Activated B cell treated with CpG ODN at 0.5 μM for 24 hours (primary cell): Measurements from ENCODE around the gene TAGAP. TPM values are rescaled to one million over a fixed set of nuclear protein-coding genes. Genes with fewer than 3 reads are reported as not detected.

ENCODE experiments used
- ATAC-seq: fragments of 200-7000 bp; cut with Tn5 transposase; one replicate; pipeline ENCODE4 v1.10.0; 2021; ENCODE audit warnings: low read depth, mild to moderate bottlenecking, moderate library complexity
- CTCF ChIA-PET: fragments of 350-600 bp; sonication (Branson Sonifier 250); formaldehyde crosslinking; loops from one replicate; lab custom pipeline; 2021; ENCODE audit warnings: antibody characterized with exemption; lab: Charles Lee
- POLR2A ChIA-PET: fragments of 350-600 bp; sonication (Branson Sonifier 250); formaldehyde crosslinking; loops from one replicate; lab custom pipeline; 2021; ENCODE audit warnings: antibody characterized with exemption; lab: Charles Lee
- DNase-seq: peaks from one replicate; pipeline ENCODE4 v3.0.0; 2022
- H3K27ac Mint-ChIP-seq: one replicate; pipeline ENCODE4 v1.8.0; 2020; ENCODE audit warnings: mixed read lengths
- H3K27me3 Mint-ChIP-seq: one replicate; pipeline ENCODE4 v1.8.0; 2021; ENCODE audit warnings: mixed read lengths
- H3K36me3 Mint-ChIP-seq: one replicate; pipeline ENCODE4 v1.8.0; 2021; ENCODE audit warnings: low read depth, mixed read lengths
- H3K4me1 Mint-ChIP-seq: one replicate; pipeline ENCODE4 v1.8.0; 2021; ENCODE audit warnings: mixed read lengths
- H3K4me3 Mint-ChIP-seq: one replicate; pipeline ENCODE4 v1.8.0; 2020; ENCODE audit warnings: mild to moderate bottlenecking, mixed read lengths
- H3K9me3 Mint-ChIP-seq: one replicate; pipeline ENCODE4 v1.8.0; 2020; ENCODE audit warnings: mixed read lengths
- intact Hi-C: fragments of 100-400 bp; cut with micrococcal nuclease; formaldehyde crosslinking; loops from one replicate; pipeline ENCODE4 v1.15.1; 2024
- total RNA-seq: library from RNA; stranded (reverse); gene quantifications from 2 replicates; pipeline ENCODE4 v1.2.3, GENCODE V29; 2022
- TF ChIP-seq, protein P1 (sequence below): fragments of 200-600 bp; IDR thresholded peaks from one replicate; pipeline ENCODE4 v1.8.0; 2022; ENCODE audit warnings: antibody characterized with exemption, mild to moderate bottlenecking

TAGAP gene
- total RNA-seq, 1 donor from 2014 or later = 129 TPM

DNA sequence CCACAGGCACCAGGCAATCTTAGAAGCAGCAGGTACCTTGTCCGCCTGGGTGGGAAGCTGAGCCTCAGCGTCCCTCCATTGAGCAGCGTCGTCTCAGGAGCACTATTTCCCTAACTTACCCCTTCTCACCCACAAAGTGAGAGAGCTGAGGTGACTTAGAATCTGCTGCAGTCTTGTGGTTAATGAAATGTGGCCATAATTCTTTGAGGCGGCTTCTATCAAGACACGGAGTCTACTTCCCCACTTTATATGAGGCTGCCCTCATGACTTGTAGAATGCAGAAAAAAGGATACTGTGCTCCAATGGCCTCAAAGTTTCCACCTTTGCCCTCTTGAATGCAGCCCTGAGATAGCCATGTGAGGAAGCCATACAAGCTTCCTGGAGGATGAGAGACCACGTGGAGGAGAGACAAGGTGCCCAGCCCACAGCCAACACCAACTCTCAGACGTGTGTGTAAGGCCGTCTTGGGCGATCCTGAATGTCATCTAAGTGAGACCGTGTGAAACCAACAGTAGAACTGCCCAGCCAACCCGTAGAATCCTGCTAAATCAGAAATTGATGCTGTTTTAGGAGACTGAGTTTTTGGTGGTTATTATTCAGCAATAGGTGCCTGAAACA, 9.1 kb upstream of the TAGAP start:
- Mint-ChIP-seq H3K4me3 (peak overlapping the region; percentile 15), H3K27ac (peak overlapping the region; percentile 72), H3K9me3 (no peaks in the 10 kb centered on the region), H3K36me3 (no peaks in the 10 kb centered on the region), H3K27me3 (no peaks in the 10 kb centered on the region), H3K4me1 (peaks cover 62% of the 10 kb centered on the region)
- ATAC-seq = peak; percentile 25
- ChIA-PET CTCF (interaction anchor here (1.2 to 2.2 kb wide), 3 partner anchors 9 to 81 kb away, joined by 3 to 10 read pairs (median 6); no protein-coding TSS in a partner anchor), POLR2A (interaction anchor here (0.9 to 5.3 kb wide), 8 partner anchors 9 to 51 kb away, joined by 4 to 82 read pairs (median 14); partner anchors contain the start of gene TAGAP)
- TF ChIP-seq, protein P1, sequence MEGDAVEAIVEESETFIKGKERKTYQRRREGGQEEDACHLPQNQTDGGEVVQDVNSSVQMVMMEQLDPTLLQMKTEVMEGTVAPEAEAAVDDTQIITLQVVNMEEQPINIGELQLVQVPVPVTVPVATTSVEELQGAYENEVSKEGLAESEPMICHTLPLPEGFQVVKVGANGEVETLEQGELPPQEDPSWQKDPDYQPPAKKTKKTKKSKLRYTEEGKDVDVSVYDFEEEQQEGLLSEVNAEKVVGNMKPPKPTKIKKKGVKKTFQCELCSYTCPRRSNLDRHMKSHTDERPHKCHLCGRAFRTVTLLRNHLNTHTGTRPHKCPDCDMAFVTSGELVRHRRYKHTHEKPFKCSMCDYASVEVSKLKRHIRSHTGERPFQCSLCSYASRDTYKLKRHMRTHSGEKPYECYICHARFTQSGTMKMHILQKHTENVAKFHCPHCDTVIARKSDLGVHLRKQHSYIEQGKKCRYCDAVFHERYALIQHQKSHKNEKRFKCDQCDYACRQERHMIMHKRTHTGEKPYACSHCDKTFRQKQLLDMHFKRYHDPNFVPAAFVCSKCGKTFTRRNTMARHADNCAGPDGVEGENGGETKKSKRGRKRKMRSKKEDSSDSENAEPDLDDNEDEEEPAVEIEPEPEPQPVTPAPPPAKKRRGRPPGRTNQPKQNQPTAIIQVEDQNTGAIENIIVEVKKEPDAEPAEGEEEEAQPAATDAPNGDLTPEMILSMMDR = no peak
- no peak for DNase-seq
- intact Hi-C loops = no loop called here

DNA sequence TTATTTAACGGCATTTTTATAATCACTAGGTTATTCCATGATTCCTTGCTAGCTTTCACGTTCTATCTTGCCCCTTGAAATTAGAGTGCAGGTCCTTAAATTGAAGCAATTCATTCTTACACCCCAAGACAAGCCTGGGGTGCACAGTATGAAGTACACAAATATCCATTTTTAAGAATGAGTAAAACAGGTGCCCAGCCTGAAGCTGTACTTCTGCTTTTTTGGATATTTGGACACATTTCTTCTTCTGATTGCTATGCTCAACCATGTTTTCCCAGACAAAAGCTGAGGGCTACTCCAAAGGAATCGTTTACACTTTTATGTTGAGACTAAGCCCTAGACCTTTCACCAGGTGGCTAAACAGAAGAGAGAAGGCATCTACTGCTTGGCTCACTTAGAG, 7.9 kb upstream of the TAGAP start:
- Mint-ChIP-seq H3K36me3 (no peaks in the 10 kb centered on the region), H3K27ac (peak overlapping the region; percentile 76), H3K4me1 (peaks cover 68% of the 10 kb centered on the region), H3K4me3 (peak overlapping the region; percentile 41), H3K9me3 (no peaks in the 10 kb centered on the region), H3K27me3 (no peaks in the 10 kb centered on the region)
- ATAC-seq (peak; percentile 29), DNase-seq (no peak)
- intact Hi-C loops = no loop called here
- ChIA-PET POLR2A (interaction anchor here (0.9 to 5.3 kb wide), 9 partner anchors 9 to 52 kb away, joined by 5 to 82 read pairs (median 13); partner anchors contain the start of gene TAGAP), CTCF (interaction anchor here (1.2 to 1.7 kb wide), 3 partner anchors 10 to 82 kb away, joined by 3 to 6 read pairs (median 6); no protein-coding TSS in a partner anchor)
- TF ChIP-seq, protein P1 = no peak

GRCh38 chr6:159047891-159048685, 3.3 kb upstream of the TAGAP start:
- TF ChIP-seq, protein P1 = no peak
- ATAC-seq (no peak), DNase-seq (no peak)
- Mint-ChIP-seq H3K27me3 (no peaks in the 10 kb centered on the region), H3K27ac (peak overlapping the region; percentile 63), H3K4me1 (peaks cover 46% of the 10 kb centered on the region), H3K9me3 (no peaks in the 10 kb centered on the region), H3K4me3 (no peak overlapping the region), H3K36me3 (peaks cover 17% of the 10 kb centered on the region)
- CTCF ChIA-PET = no interaction called here
- intact Hi-C loops = loop anchor here (5.0 kb wide), 1 partner anchor 196 kb away; no protein-coding TSS in a partner anchor
- POLR2A ChIA-PET = interaction anchor here (0.8 kb wide), 1 partner anchor 51 kb away, joined by 3 read pairs; no protein-coding TSS in a partner anchor

DNA sequence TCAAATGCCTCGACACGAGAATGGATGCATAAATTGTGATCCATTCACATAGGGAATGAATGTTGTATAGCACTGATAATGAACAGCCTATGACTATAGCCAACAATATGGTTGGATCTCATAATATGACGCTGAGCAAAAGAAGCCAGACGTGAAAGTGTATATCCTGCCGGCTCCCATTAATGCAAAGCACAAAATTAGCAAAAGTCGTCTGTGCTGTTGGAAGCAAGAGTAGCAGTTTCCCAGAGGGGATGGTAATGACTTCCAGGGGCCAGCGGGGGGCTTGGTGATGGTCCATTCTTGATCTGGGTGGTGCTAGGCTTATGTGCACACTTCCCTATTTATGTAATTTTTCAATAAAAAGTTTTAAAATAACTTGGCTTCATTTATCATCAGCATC, 1.0 kb upstream of the TAGAP start:
- ATAC-seq = no peak
- POLR2A ChIA-PET = interaction anchor here (1.3 to 11.4 kb wide), 4 partner anchors 15 to 56 kb away, joined by 9 to 1007 read pairs (median 97); no protein-coding TSS in a partner anchor
- peaks cover 40% of the 10 kb centered on the region for H3K36me3 Mint-ChIP-seq
- intact Hi-C loops = loop anchor here (1.0 to 5.0 kb wide), 4 partner anchors 10 to 194 kb away; no protein-coding TSS in a partner anchor
- TF ChIP-seq, protein P1 = no peak
- DNase-seq = no peak
- H3K27me3 Mint-ChIP-seq = no peaks in the 10 kb centered on the region
- H3K9me3 Mint-ChIP-seq = no peaks in the 10 kb centered on the region
- peak overlapping the region; percentile 100 for H3K27ac Mint-ChIP-seq
- CTCF ChIA-PET = no interaction called here
- peaks cover 53% of the 10 kb centered on the region for H3K4me1 Mint-ChIP-seq
- H3K4me3 Mint-ChIP-seq = peak overlapping the region; percentile 99
